ENCODE data around the gene SAMSN1. TPM values are rescaled to one million over a fixed set of nuclear protein-coding genes. Genes with fewer than 3 reads are reported as not detected.

Gene SAMSN1
- total and polyA plus RNA-seq, 9 of the 15 experiments (the other 6 are each of a cell fraction or from before 2014, with no cell fraction given), result 101 to 223 (median 159) TPM

GRCh38 chr21:14582934-14583628 is 37.0 kb upstream of the SAMSN1 start (continued):
- TF ChIP-seq ZNF318 (IDR thresholded peaks at IDR 0.05; ENCODE audit: borderline replicate concordance in 1 of 2, low read depth in 1 of 2) (no peak), RAD51 (IDR thresholded peaks at IDR 0.05; ENCODE audit: borderline replicate concordance, low read depth) (no peak), PTRF (tag; IDR thresholded peaks at IDR 0.05) (no peak), EWSR1 (IDR thresholded peaks at IDR 0.05; ENCODE audit: borderline replicate concordance, low read depth, partially characterized antibody) (no peak), ZFP1 (CRISPR knock-in tag; IDR thresholded peaks at IDR 0.05) (no peak), ELF4 (CRISPR knock-in tag; IDR thresholded peaks at IDR 0.05) (peak; percentile 64; the same call in 1 of the 2 replicates), FOXO4 (CRISPR knock-in tag; IDR thresholded peaks at IDR 0.05) (no peak), MLX (CRISPR knock-in tag; conservative IDR thresholded peaks at IDR 0.05) (no peak), PKNOX1 (IDR thresholded peaks at IDR 0.05) (no peak), PBX2 (CRISPR knock-in tag; IDR thresholded peaks at IDR 0.05; ENCODE audit: low read depth) (no peak), PBX2 (tag; conservative IDR thresholded peaks at IDR 0.05; ENCODE audit: low read depth) (peak; percentile 31; the same call in 1 of the 2 replicates)

Data from K562 (cell line).